GM12864 (cell line): Measurements from ENCODE around the gene HSPA12B.

Experiments
- DNase-seq: peaks from one replicate; pipeline ENCODE4 v3.0.0-alpha.2; 2011; ENCODE audit warnings: low read depth
- H3K4me3 ChIP-seq: 2 replicates; pipeline ENCODE4 v1.5.1; 2011; ENCODE audit warnings: mild to moderate bottlenecking, low read depth, low read length, control low read depth
- CTCF ChIP-seq: IDR thresholded peaks from 2 replicates; pipeline ENCODE4 v1.5.1; 2011; ENCODE audit warnings: low read depth, mild to moderate bottlenecking, moderate library complexity, low read length, control low read depth, inconsistent platforms; ENCODE audit errors: missing control alignments

Gene HSPA12B

DNA sequence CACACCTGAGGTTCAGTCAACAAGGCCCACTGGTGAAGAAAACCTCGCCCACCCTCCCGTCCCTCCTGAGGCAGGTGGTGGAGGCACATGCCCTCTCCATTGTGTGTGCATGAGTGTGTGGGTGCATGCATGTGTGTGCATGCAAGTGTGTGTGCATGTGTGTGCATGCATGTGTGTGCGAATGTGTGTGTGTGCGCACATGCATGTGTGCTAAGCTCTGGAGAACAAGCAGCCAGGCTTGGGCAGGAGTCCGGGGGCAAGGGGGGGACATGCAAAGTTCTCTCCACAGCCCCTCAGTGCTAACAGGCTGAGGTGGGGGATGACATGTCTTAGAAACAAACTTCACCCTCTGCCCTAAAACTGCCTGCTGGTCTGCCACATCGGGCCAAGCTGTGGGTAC is 3.1 kb upstream of the HSPA12B start:
- no peak overlapping the region for H3K4me3 ChIP-seq
- no peak for DNase-seq
- no peak for TF ChIP-seq CTCF

DNA sequence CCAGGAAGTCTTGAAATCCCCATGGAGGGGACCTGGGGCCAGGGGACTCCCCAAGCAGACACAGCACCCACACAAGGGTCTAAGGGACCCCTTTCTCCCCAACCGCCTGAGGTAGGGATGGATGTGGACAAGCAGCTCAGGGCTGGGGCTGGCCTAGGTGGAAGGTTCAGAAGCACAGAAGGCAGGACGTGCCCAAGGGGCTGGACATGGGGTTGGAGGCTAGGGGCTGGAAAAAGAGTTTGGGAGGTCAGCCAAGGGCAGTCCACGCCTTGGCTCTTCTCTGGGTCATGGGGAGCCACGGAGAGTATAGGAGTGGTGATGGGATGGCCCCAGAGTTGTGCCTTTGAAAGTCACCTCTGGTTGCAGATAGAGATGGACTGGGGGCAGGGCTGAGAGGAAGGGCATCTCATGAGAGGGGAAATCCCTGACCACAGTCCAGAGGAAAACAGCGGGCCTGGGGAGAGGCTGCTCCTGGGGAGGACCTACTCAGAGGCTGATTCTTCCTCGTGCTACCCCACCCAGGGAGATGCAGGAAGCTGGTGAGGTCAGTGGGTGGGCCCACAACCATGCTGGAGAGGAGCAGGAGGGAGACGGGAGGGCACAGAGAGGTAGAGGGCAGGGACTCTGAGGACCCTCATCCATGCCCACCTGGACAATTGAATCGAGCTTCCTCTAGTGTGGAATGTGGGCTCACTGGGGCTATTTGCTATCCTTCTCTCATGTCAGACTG is 2.5 kb upstream of the HSPA12B start:
- TF ChIP-seq CTCF, result no peak
- no peak for DNase-seq
- H3K4me3 ChIP-seq, result no peak overlapping the region

- no peak for DNase-seq
Observed at GRCh38 chr20:3730803-3731672, 1.4 kb upstream of the HSPA12B start.

DNA sequence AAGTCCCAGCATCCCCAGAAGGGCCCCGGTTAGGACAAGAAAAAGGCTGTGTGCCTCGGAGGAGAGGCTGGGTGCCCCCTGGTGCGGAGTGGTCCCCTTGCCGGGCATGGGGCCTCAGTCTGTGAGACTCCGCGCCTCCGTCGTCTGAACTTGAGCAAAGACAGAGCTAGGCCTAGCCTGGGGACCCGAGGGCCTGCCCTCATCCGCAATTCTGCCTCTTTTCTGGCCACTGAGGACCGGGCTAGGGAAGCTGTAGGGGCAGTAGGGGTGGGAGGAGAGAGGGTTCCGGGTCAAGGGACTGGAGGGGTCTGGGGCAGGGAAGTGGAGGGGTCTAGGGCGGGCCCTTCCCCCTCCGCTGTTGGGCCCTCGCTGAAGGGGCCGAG is 550 bp upstream of the HSPA12B start:
- TF ChIP-seq CTCF, result no peak
- no peak overlapping the region for H3K4me3 ChIP-seq
- no peak for DNase-seq

More at GRCh38 chr20:3730803-3731672, 1.4 kb upstream of the HSPA12B start:
- H3K4me3 ChIP-seq, result no peak overlapping the region
- TF ChIP-seq CTCF, result no peak

DNA sequence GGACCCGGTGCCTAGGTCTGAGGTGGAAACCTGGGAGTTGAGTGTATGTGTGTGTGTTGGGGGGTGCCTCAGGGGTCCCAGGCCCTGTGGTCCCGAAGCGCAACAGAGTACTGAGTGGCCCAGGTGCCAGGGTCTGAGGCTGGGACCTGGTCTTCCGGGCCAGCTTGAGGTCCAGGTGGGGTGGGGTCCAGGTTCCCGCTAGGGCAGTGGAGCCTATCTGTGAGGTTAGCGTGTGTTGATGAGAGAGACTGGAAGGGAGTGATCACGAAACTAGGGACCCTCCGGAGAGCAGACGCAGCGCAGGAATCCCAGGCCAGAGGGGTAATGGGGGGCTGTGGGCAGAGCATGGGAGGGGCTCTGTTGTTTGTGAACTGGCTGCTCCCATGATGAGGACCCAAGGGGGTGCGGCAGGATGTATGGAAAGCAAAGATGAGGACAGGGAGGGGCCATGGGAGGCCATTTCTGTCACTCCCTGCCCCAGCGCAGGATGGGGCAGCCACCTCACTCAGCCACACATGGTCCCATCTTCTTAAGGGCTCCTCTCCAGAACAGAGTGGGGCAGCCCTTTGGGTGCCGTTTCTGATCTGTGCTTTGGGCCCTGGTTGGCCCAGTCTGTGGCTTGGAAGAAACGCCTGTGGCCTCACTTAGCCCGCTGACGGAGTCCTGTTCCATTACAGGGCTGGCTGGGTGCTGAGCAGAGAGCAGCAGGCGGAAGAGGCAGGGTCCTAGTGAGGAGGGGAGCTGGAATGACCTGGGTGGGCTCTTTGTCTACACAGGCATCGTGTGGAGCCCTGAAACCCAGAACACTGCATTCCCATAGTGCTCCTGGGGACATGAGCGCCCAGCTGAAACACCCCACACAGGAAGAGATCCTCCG is 872 bp downstream of the HSPA12B start:
- TF ChIP-seq CTCF, result no peak
- DNase-seq, result no peak
- H3K4me3 ChIP-seq, result no peak overlapping the region

GRCh38 chr20:3734111-3734843 is 1.8 kb downstream of the HSPA12B start:
- H3K4me3 ChIP-seq, result no peak overlapping the region

More at GRCh38 chr20:3734111-3734843, 1.8 kb downstream of the HSPA12B start:
- no peak for DNase-seq
- TF ChIP-seq CTCF, result no peak
